ENCODE data around the gene ZNF862. TPM values are rescaled to one million over a fixed set of nuclear protein-coding genes. Genes with fewer than 3 reads are reported as not detected.

The ZNF862 gene
- total and polyA plus RNA-seq, 2 experiments from 2014 or later = 0.94 to 2.3 TPM

GRCh38 chr7:149815121-149815520, 23.1 kb upstream of the ZNF862 start:
- Histone ChIP-seq H3K9me2 (ENCODE audit: insufficient read depth) (no peaks in the 10 kb centered on the region), H3K4me2 (no peak overlapping the region), H2AFZ (peak overlapping the region; percentile 56; the same call in 1 of the 2 replicates), H3K4me3 (no peak overlapping the region), H3K79me2 (replicated peaks; ENCODE audit: insufficient read depth) (no peaks in the 10 kb centered on the region), H3F3A (replicated peaks; ENCODE audit: low read depth) (no peaks in the 10 kb centered on the region), H3K4me1 (ENCODE audit: insufficient read depth) (no peaks in the 10 kb centered on the region; the same call in 1 of the 2 replicates), H3K27ac (ENCODE audit: low read depth) (no peak overlapping the region), H3K27me3 (ENCODE audit: insufficient read depth) (no peaks in the 10 kb centered on the region), H4K20me1 (replicated peaks; ENCODE audit: insufficient read depth) (no peaks in the 10 kb centered on the region), H3K36me3 (ENCODE audit: insufficient read depth) (no peaks in the 10 kb centered on the region)
- Mint-ChIP-seq H3K4me1 (peaks cover 5% of the 10 kb centered on the region; the same call in 2 of the 3 replicates), H3K4me3 (no peak overlapping the region), H3K27ac (no peak overlapping the region), H3K36me3 (ENCODE audit: low read depth) (no peaks in the 10 kb centered on the region), H3K9me3 (no peaks in the 10 kb centered on the region; the same call in 2 of the 3 replicates), H3K27me3 (ENCODE audit: insufficient read depth, low read depth, poor library complexity) (peaks cover 6% of the 10 kb centered on the region)
- DNase-seq (ENCODE audit: low spot score) (no peak), ATAC-seq (no peak)
- no peak for TF ChIP-seq CREB1 (CRISPR knock-in tag; IDR thresholded peaks at IDR 0.05; ENCODE audit: low read depth)
- TF ChIP-seq CTCF (conservative IDR thresholded peaks at IDR 0.05; ENCODE audit: low read depth in 2 of 2) = no peak
- TF ChIP-seq ZNF331 (CRISPR knock-in tag; IDR thresholded peaks at IDR 0.05; ENCODE audit: low read depth) = no peak

GRCh38 chr7:149815661-149816266, 22.4 kb upstream of the ZNF862 start:
- Histone ChIP-seq H2AFZ (peak overlapping the region; percentile 56; the same call in 1 of the 2 replicates), H3K9me2 (ENCODE audit: insufficient read depth) (no peaks in the 10 kb centered on the region), H3K4me2 (no peak overlapping the region), H3K36me3 (ENCODE audit: insufficient read depth) (no peaks in the 10 kb centered on the region), H3K27ac (ENCODE audit: low read depth) (no peak overlapping the region), H3K4me1 (ENCODE audit: insufficient read depth) (no peaks in the 10 kb centered on the region; the same call in 1 of the 2 replicates), H3K27me3 (ENCODE audit: insufficient read depth) (no peaks in the 10 kb centered on the region), H3K4me3 (no peak overlapping the region), H3K79me2 (replicated peaks; ENCODE audit: insufficient read depth) (no peaks in the 10 kb centered on the region), H3F3A (replicated peaks; ENCODE audit: low read depth) (no peaks in the 10 kb centered on the region), H4K20me1 (replicated peaks; ENCODE audit: insufficient read depth) (no peaks in the 10 kb centered on the region)
- DNase-seq (ENCODE audit: low spot score) = no peak
- Mint-ChIP-seq H3K27ac (no peak overlapping the region), H3K4me3 (no peak overlapping the region), H3K27me3 (ENCODE audit: insufficient read depth, low read depth, poor library complexity) (peaks cover 6% of the 10 kb centered on the region), H3K4me1 (peaks cover 5% of the 10 kb centered on the region; the same call in 2 of the 3 replicates), H3K9me3 (no peaks in the 10 kb centered on the region; the same call in 2 of the 3 replicates), H3K36me3 (ENCODE audit: low read depth) (no peaks in the 10 kb centered on the region)
- peak; percentile 45 for ATAC-seq
- TF ChIP-seq ZNF331 (CRISPR knock-in tag; IDR thresholded peaks at IDR 0.05; ENCODE audit: low read depth) (no peak), JUNB (IDR thresholded peaks at IDR 0.05; ENCODE audit: unreplicated experiment) (no peak), CREB1 (CRISPR knock-in tag; IDR thresholded peaks at IDR 0.05; ENCODE audit: low read depth) (no peak), NANOG (IDR thresholded peaks at IDR 0.05; ENCODE audit: borderline replicate concordance) (no peak), CTCF (conservative IDR thresholded peaks at IDR 0.05; ENCODE audit: low read depth in 2 of 2) (no peak), ZNF114 (CRISPR knock-in tag; IDR thresholded peaks at IDR 0.05) (no peak), POLR2AphosphoS5 (IDR thresholded peaks at IDR 0.05; ENCODE audit: low read depth) (no peak), STAT1 (IDR thresholded peaks at IDR 0.05; ENCODE audit: unreplicated experiment) (no peak), REST (IDR thresholded peaks at IDR 0.05; ENCODE audit: unreplicated experiment) (no peak), EZH2phosphoT487 (IDR thresholded peaks at IDR 0.05; ENCODE audit: unreplicated experiment) (no peak)
